ENCODE results near the gene XPNPEP1. TPM values are rescaled to one million over a fixed set of nuclear protein-coding genes. Genes with fewer than 3 reads are reported as not detected.

XPNPEP1 gene
- total RNA-seq, 1 experiment from 2014 or later = 198 TPM

GRCh38 chr10:109880886-109881768 is 42.2 kb downstream of the XPNPEP1 start:
- H3K27ac ChIP-seq (ENCODE audit: low read length) = peak overlapping the region; percentile 75
- H3K4me1 ChIP-seq (ENCODE audit: low read length) = peaks cover 48% of the 10 kb centered on the region
- H3K27me3 ChIP-seq (ENCODE audit: low read length) = no peaks in the 10 kb centered on the region
- no peaks in the 10 kb centered on the region for H3K9me3 ChIP-seq (ENCODE audit: low read length)
- peak overlapping the region; percentile 38 for H3K9ac ChIP-seq (ENCODE audit: low read length)
- no peak overlapping the region for H3K4me3 ChIP-seq (ENCODE audit: low read length)
- H4K20me1 ChIP-seq (ENCODE audit: insufficient read depth, low read depth, low read length) = no peaks in the 10 kb centered on the region
- peaks cover 52% of the 10 kb centered on the region for H3K36me3 ChIP-seq (ENCODE audit: insufficient read depth, low read length)
- no peak overlapping the region for H2AFZ ChIP-seq (ENCODE audit: low read length)
- H3K4me2 ChIP-seq (ENCODE audit: low read depth, low read length, poor library complexity, severe bottlenecking) = peak overlapping the region; percentile 46
- no peaks in the 10 kb centered on the region for H3K9me2 ChIP-seq (replicated peaks; ENCODE audit: insufficient read depth, low read length)
- peaks cover 8% of the 10 kb centered on the region; the same call in 1 of the 2 replicates for H3K79me2 ChIP-seq (ENCODE audit: low read length)
- DNase-seq = peak; percentile 62

- no peak overlapping the region for H3K4me2 ChIP-seq (ENCODE audit: low read depth, low read length, poor library complexity, severe bottlenecking)
- H3K4me3 ChIP-seq (ENCODE audit: low read length) = no peak overlapping the region
- H3K27ac ChIP-seq (ENCODE audit: low read length) = no peak overlapping the region
- H3K9me3 ChIP-seq (ENCODE audit: low read length) = no peaks in the 10 kb centered on the region
- H4K20me1 ChIP-seq (ENCODE audit: insufficient read depth, low read depth, low read length) = no peaks in the 10 kb centered on the region
- no peak overlapping the region for H2AFZ ChIP-seq (ENCODE audit: low read length)
- no peak for DNase-seq
- no peaks in the 10 kb centered on the region for H3K79me2 ChIP-seq (ENCODE audit: low read length)
- peaks cover 59% of the 10 kb centered on the region for H3K36me3 ChIP-seq (ENCODE audit: insufficient read depth, low read length)
- H3K9ac ChIP-seq (ENCODE audit: low read length) = no peak overlapping the region
- H3K4me1 ChIP-seq (ENCODE audit: low read length) = peaks cover 22% of the 10 kb centered on the region
- no peaks in the 10 kb centered on the region for H3K9me2 ChIP-seq (replicated peaks; ENCODE audit: insufficient read depth, low read length)
- no peaks in the 10 kb centered on the region for H3K27me3 ChIP-seq (ENCODE audit: low read length)
These were observed 45.8 kb downstream of the XPNPEP1 start for GRCh38 chr10:109877546-109877945.

GRCh38 chr10:109875828-109876821 is 47.2 kb downstream of the XPNPEP1 start:
- DNase-seq = no peak
- H4K20me1 ChIP-seq (ENCODE audit: insufficient read depth, low read depth, low read length) = no peaks in the 10 kb centered on the region

GRCh38 chr10:109875151-109875568 is 48.2 kb downstream of the XPNPEP1 start:
- Histone ChIP-seq H3K36me3 (ENCODE audit: insufficient read depth, low read length) (peaks cover 66% of the 10 kb centered on the region), H2AFZ (ENCODE audit: low read length) (no peak overlapping the region), H3K79me2 (ENCODE audit: low read length) (no peaks in the 10 kb centered on the region), H3K9ac (ENCODE audit: low read length) (no peak overlapping the region), H3K9me3 (ENCODE audit: low read length) (no peaks in the 10 kb centered on the region), H3K4me1 (ENCODE audit: low read length) (no peaks in the 10 kb centered on the region), H3K27ac (ENCODE audit: low read length) (no peak overlapping the region), H3K9me2 (replicated peaks; ENCODE audit: insufficient read depth, low read length) (no peaks in the 10 kb centered on the region), H3K4me2 (ENCODE audit: low read depth, low read length, poor library complexity, severe bottlenecking) (no peak overlapping the region), H3K27me3 (ENCODE audit: low read length) (no peaks in the 10 kb centered on the region), H3K4me3 (ENCODE audit: low read length) (no peak overlapping the region), H4K20me1 (ENCODE audit: insufficient read depth, low read depth, low read length) (no peaks in the 10 kb centered on the region)
- no peak for DNase-seq

More at GRCh38 chr10:109875828-109876821, 47.2 kb downstream of the XPNPEP1 start:
- Histone ChIP-seq H3K4me3 (ENCODE audit: low read length) (no peak overlapping the region), H2AFZ (ENCODE audit: low read length) (no peak overlapping the region), H3K9me3 (ENCODE audit: low read length) (no peaks in the 10 kb centered on the region), H3K36me3 (ENCODE audit: insufficient read depth, low read length) (peaks cover 66% of the 10 kb centered on the region), H3K4me2 (ENCODE audit: low read depth, low read length, poor library complexity, severe bottlenecking) (no peak overlapping the region), H3K27ac (ENCODE audit: low read length) (no peak overlapping the region), H3K27me3 (ENCODE audit: low read length) (no peaks in the 10 kb centered on the region), H3K9ac (ENCODE audit: low read length) (no peak overlapping the region), H3K9me2 (replicated peaks; ENCODE audit: insufficient read depth, low read length) (no peaks in the 10 kb centered on the region), H3K4me1 (ENCODE audit: low read length) (peaks cover 8% of the 10 kb centered on the region), H3K79me2 (ENCODE audit: low read length) (no peaks in the 10 kb centered on the region)

GRCh38 chr10:109871476-109871875 is 51.8 kb downstream of the XPNPEP1 start:
- no peaks in the 10 kb centered on the region for H3K9me3 ChIP-seq (ENCODE audit: low read length)
- no peak overlapping the region for H2AFZ ChIP-seq (ENCODE audit: low read length)
- no peak overlapping the region for H3K27ac ChIP-seq (ENCODE audit: low read length)
- no peaks in the 10 kb centered on the region for H3K4me1 ChIP-seq (ENCODE audit: low read length)
- H3K4me2 ChIP-seq (ENCODE audit: low read depth, low read length, poor library complexity, severe bottlenecking) = no peak overlapping the region
- H3K9ac ChIP-seq (ENCODE audit: low read length) = no peak overlapping the region
- no peak overlapping the region for H3K4me3 ChIP-seq (ENCODE audit: low read length)
- H4K20me1 ChIP-seq (ENCODE audit: insufficient read depth, low read depth, low read length) = no peaks in the 10 kb centered on the region
- H3K27me3 ChIP-seq (ENCODE audit: low read length) = no peaks in the 10 kb centered on the region
- peaks cover 71% of the 10 kb centered on the region for H3K36me3 ChIP-seq (ENCODE audit: insufficient read depth, low read length)
- no peak for DNase-seq
- no peaks in the 10 kb centered on the region for H3K79me2 ChIP-seq (ENCODE audit: low read length)
- H3K9me2 ChIP-seq (replicated peaks; ENCODE audit: insufficient read depth, low read length) = no peaks in the 10 kb centered on the region

- no peak for DNase-seq
- no peaks in the 10 kb centered on the region for H4K20me1 ChIP-seq (ENCODE audit: insufficient read depth, low read depth, low read length)
- no peak overlapping the region for H2AFZ ChIP-seq (ENCODE audit: low read length)
- no peak overlapping the region for H3K27ac ChIP-seq (ENCODE audit: low read length)
- H3K9me2 ChIP-seq (replicated peaks; ENCODE audit: insufficient read depth, low read length) = no peaks in the 10 kb centered on the region
- H3K4me3 ChIP-seq (ENCODE audit: low read length) = no peak overlapping the region
- H3K9me3 ChIP-seq (ENCODE audit: low read length) = no peaks in the 10 kb centered on the region
- no peak overlapping the region for H3K9ac ChIP-seq (ENCODE audit: low read length)
- H3K4me2 ChIP-seq (ENCODE audit: low read depth, low read length, poor library complexity, severe bottlenecking) = no peak overlapping the region
- no peaks in the 10 kb centered on the region for H3K27me3 ChIP-seq (ENCODE audit: low read length)
- H3K36me3 ChIP-seq (ENCODE audit: insufficient read depth, low read length) = peaks cover 80% of the 10 kb centered on the region
- no peaks in the 10 kb centered on the region for H3K4me1 ChIP-seq (ENCODE audit: low read length)
- H3K79me2 ChIP-seq (ENCODE audit: low read length) = no peaks in the 10 kb centered on the region
These were observed 56.2 kb downstream of the XPNPEP1 start for GRCh38 chr10:109866995-109867635.

- no peak for DNase-seq
- Histone ChIP-seq H3K27ac (ENCODE audit: low read length) (no peak overlapping the region), H3K4me2 (ENCODE audit: low read depth, low read length, poor library complexity, severe bottlenecking) (no peak overlapping the region), H3K4me3 (ENCODE audit: low read length) (no peak overlapping the region), H3K9me2 (replicated peaks; ENCODE audit: insufficient read depth, low read length) (no peaks in the 10 kb centered on the region), H3K36me3 (ENCODE audit: insufficient read depth, low read length) (peaks cover 73% of the 10 kb centered on the region), H3K79me2 (ENCODE audit: low read length) (no peaks in the 10 kb centered on the region), H4K20me1 (ENCODE audit: insufficient read depth, low read depth, low read length) (no peaks in the 10 kb centered on the region), H3K9ac (ENCODE audit: low read length) (no peak overlapping the region), H2AFZ (ENCODE audit: low read length) (no peak overlapping the region), H3K9me3 (ENCODE audit: low read length) (no peaks in the 10 kb centered on the region), H3K27me3 (ENCODE audit: low read length) (no peaks in the 10 kb centered on the region), H3K4me1 (ENCODE audit: low read length) (no peaks in the 10 kb centered on the region)
These were observed 56.9 kb downstream of the XPNPEP1 start for GRCh38 chr10:109866168-109866994.
